Kidney (tissue), 14 donors: Measurements from ENCODE around the gene GLRA2. TPM values are rescaled to one million over a fixed set of nuclear protein-coding genes. Genes with fewer than 3 reads are reported as not detected.

ENCODE experiments used
- DNase-seq, 5 donors: peaks; one replicate each; pipeline ENCODE4 v3.0.0-alpha.2; 2013 to 2020
- FAIRE-seq: peaks from 2 replicates; lab custom pipeline; 2012; peaks lifted over from hg19 to GRCh38; lab: Jason Lieb, UNC
- H3K27ac ChIP-seq, 2 donors: one replicate each; pipeline ENCODE4 v1.7.0; 2013; ENCODE audit warnings: low read depth in 2 of 2, low read length in 2 of 2, inconsistent platforms in 1 of 2
- H3K27me3 ChIP-seq: one replicate; pipeline ENCODE4 v1.7.1; 2013; ENCODE audit warnings: low read length, inconsistent platforms; ENCODE audit not compliant: control insufficient read depth, insufficient read depth
- H3K36me3 ChIP-seq, 3 donors: one replicate each; pipeline versions ENCODE4 v1.7.0 to v1.7.1; 2013; ENCODE audit warnings: low read length in 3 of 3, control low read depth in 1 of 3, inconsistent platforms in 1 of 3; ENCODE audit not compliant: insufficient read depth in 3 of 3, control insufficient read depth in 2 of 3
- H3K4me1 ChIP-seq, 3 donors: one replicate each; pipeline versions ENCODE4 v1.7.0 to v1.7.1; 2013; ENCODE audit warnings: low read length in 3 of 3, inconsistent platforms in 1 of 3, low read depth in 1 of 3; ENCODE audit not compliant: control insufficient read depth in 2 of 3, insufficient read depth in 2 of 3
- H3K4me3 ChIP-seq, 3 donors: one replicate each; pipeline versions ENCODE4 v1.7.0 to v1.8.1; 2013; ENCODE audit warnings: low read length in 3 of 3, control low read depth in 1 of 3, inconsistent platforms in 1 of 3
- H3K9ac ChIP-seq, 3 donors: one replicate each; pipeline versions ENCODE4 v1.7.0 to v1.7.1; 2013; ENCODE audit warnings: low read length in 3 of 3, control low read depth in 1 of 3, inconsistent platforms in 1 of 3
- H3K9me3 ChIP-seq, 3 donors: one replicate each; pipeline versions ENCODE4 v1.7.0 to v1.7.1; 2013; ENCODE audit warnings: low read length in 3 of 3, control low read depth in 1 of 3, inconsistent platforms in 1 of 3; ENCODE audit not compliant: control insufficient read depth in 2 of 3, insufficient read depth in 1 of 3
- intact Hi-C: fragments of 100-400 bp; cut with DNase I; formaldehyde crosslinking; loops from one replicate; pipeline ENCODE4 v1.11.1; 2022
- polyA plus RNA-seq: library from polyadenylated mRNA; stranded (reverse); fragments of 350-450 nt; fragmentation: Illumina TruSeq; extraction: RNeasy Lipid Tissue Mini Kit (QIAGEN cat#74804); gene quantifications from one replicate; pipeline ENCODE4 v1.2.3, GENCODE V29; 2014; ENCODE audit warnings: low read depth, low replicate concordance; ENCODE audit not compliant: insufficient read depth
- total RNA-seq: library from RNA; stranded (reverse); fragmentation: NEBNext Ultra II Directional; extraction: Animal tissue kit (Norgen Biotek cat#: 25700); gene quantifications from one replicate; pipeline ENCODE4 v1.2.1, GENCODE V29; 2021
- TF ChIP-seq, protein P1 (sequence below): IDR thresholded peaks from 3 replicates; pipeline ENCODE4 v1.5.1; 2012; ENCODE audit warnings: mild to moderate bottlenecking, moderate library complexity, borderline replicate concordance; ENCODE audit not compliant: insufficient read depth; ENCODE audit errors: extremely low read depth
- donor health status: control.
- donor health status: control.
- donor health status: control.
- donor health status: control.
- donor health status: control.
- donor health status: DM: yes; HTN: yes; CAD: no.
- donor health status: Normal renal cell carcinoma (clear cell type).

GLRA2 gene
- total and polyA plus RNA-seq, 2 donors from 2014 or later = not detected

- Histone ChIP-seq H3K27ac (no peak overlapping the region), H3K9ac (no peak overlapping the region), H3K9me3 (no peaks in the 10 kb centered on the region), H3K27me3 (no peaks in the 10 kb centered on the region), H3K4me3 (no peak overlapping the region), H3K36me3 (no peaks in the 10 kb centered on the region), H3K4me1 (no peaks in the 10 kb centered on the region)
- no peak for DNase-seq
- TF ChIP-seq, protein P1, sequence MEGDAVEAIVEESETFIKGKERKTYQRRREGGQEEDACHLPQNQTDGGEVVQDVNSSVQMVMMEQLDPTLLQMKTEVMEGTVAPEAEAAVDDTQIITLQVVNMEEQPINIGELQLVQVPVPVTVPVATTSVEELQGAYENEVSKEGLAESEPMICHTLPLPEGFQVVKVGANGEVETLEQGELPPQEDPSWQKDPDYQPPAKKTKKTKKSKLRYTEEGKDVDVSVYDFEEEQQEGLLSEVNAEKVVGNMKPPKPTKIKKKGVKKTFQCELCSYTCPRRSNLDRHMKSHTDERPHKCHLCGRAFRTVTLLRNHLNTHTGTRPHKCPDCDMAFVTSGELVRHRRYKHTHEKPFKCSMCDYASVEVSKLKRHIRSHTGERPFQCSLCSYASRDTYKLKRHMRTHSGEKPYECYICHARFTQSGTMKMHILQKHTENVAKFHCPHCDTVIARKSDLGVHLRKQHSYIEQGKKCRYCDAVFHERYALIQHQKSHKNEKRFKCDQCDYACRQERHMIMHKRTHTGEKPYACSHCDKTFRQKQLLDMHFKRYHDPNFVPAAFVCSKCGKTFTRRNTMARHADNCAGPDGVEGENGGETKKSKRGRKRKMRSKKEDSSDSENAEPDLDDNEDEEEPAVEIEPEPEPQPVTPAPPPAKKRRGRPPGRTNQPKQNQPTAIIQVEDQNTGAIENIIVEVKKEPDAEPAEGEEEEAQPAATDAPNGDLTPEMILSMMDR = no peak
- intact Hi-C loops = no loop called here
- peak; percentile 85 for FAIRE-seq
Observed at GRCh38 chrX:14738643-14739042, 209.3 kb downstream of the GLRA2 start.

DNA sequence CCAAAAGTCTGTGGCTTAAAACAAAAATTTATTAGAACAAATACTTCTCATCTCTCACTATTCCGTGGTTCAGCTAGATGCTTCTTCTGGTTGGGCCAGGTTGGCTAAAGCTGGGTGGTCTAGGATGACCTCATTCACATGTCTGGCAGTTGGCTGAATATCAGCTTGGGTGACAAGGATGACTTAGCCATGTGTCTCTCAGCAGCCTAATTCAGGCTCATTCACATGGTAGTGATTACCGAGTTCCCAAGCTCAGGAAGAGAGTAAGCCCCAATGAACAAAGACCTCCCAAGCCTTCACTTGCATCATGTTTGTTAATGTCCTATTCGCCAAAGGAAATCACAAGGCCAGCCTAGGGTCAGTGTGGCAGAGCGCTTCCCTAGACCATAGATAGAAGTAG lies 224.1 kb downstream of the GLRA2 start:
- no peak for DNase-seq
- Histone ChIP-seq H3K9ac (no peak overlapping the region), H3K36me3 (no peaks in the 10 kb centered on the region), H3K4me1 (no peaks in the 10 kb centered on the region), H3K27me3 (no peaks in the 10 kb centered on the region), H3K27ac (no peak overlapping the region), H3K9me3 (no peaks in the 10 kb centered on the region), H3K4me3 (no peak overlapping the region)
- FAIRE-seq = no peak
- intact Hi-C loops = no loop called here
- TF ChIP-seq, protein P1 = no peak

GRCh38 chrX:14758029-14758491 lies 228.7 kb downstream of the GLRA2 start:
- TF ChIP-seq, protein P1 = no peak
- intact Hi-C loops = no loop called here
- no peaks in the 10 kb centered on the region for H3K27me3 ChIP-seq
- no peak for DNase-seq
- no peaks in the 10 kb centered on the region for H3K36me3 ChIP-seq
- H3K27ac ChIP-seq = no peak overlapping the region
- H3K4me1 ChIP-seq = no peaks in the 10 kb centered on the region
- FAIRE-seq = no peak
- H3K4me3 ChIP-seq = no peak overlapping the region
- H3K9ac ChIP-seq = no peak overlapping the region
- no peaks in the 10 kb centered on the region for H3K9me3 ChIP-seq

- peaks cover 0 to 2% (median 0%) of the 10 kb centered on the region in 3 donors for H3K9me3 ChIP-seq
- intact Hi-C loops = no loop called here
- H3K4me1 ChIP-seq = no peaks in the 10 kb centered on the region
- H3K27ac ChIP-seq = no peak overlapping the region
- peak in 1 of 5 donors; percentile 52 for DNase-seq
- H3K36me3 ChIP-seq = no peaks in the 10 kb centered on the region
- TF ChIP-seq, protein P1 = no peak
- no peak overlapping the region for H3K4me3 ChIP-seq
- H3K27me3 ChIP-seq = peaks cover 2% of the 10 kb centered on the region
- no peak overlapping the region for H3K9ac ChIP-seq
- no peak for FAIRE-seq
Observed at GRCh38 chrX:14775416-14775815, 246.1 kb downstream of the GLRA2 start.
